Gastroesophageal sphincter (tissue), 4 donors: ENCODE results near the gene MCC. TPM values are rescaled to one million over a fixed set of nuclear protein-coding genes. Genes with fewer than 3 reads are reported as not detected.

ENCODE experiments used
- ATAC-seq: fragments of 150-250 bp; one replicate; pipeline ENCODE4 v1.9.1; 2016; ENCODE audit warnings: mild to moderate bottlenecking, moderate library complexity
- H3K27ac ChIP-seq, 4 donors: fragments of 200-600 bp; sonication (generic) in 3 of 4; 1 replicate in 3 of 4; 2 replicates in 1 of 4; pipeline ENCODE4 v1.5.1; 2016 to 2019
- H3K27me3 ChIP-seq: fragments of 200-600 bp; sonication (generic); one replicate; pipeline ENCODE4 v1.5.1; 2019
- H3K36me3 ChIP-seq, 2 donors: fragments of 200-600 bp; sonication (generic); one replicate each; pipeline ENCODE4 v1.5.1; 2019; ENCODE audit warnings: control low read depth in 1 of 2
- H3K4me1 ChIP-seq, 3 donors: fragments of 200-600 bp; sonication (generic); 1 replicate in 2 of 3; 2 replicates in 1 of 3; pipeline ENCODE4 v1.5.1; 2016 to 2019; ENCODE audit warnings: control low read depth in 2 of 3
- H3K4me3 ChIP-seq, 2 donors: fragments of 200-600 bp; sonication (generic); one replicate each; pipeline ENCODE4 v1.5.1; 2019; ENCODE audit warnings: mild to moderate bottlenecking in 1 of 2, moderate library complexity in 1 of 2
- H3K9me3 ChIP-seq, 3 donors: fragments of 200-600 bp; sonication (generic); one replicate each; pipeline ENCODE4 v1.5.1; 2017 to 2019; ENCODE audit warnings: control low read depth in 2 of 3
- CTCF ChIP-seq, 4 experiments: fragments of 200-600 bp in 2 of 4; fragments of 450-650 bp in 2 of 4; sonication (generic) in 1 of 4; IDR thresholded peaks; one replicate each; pipeline ENCODE4 v1.5.1; 2017 to 2019; ENCODE audit warnings: antibody characterized with exemption in 4 of 4, mild to moderate bottlenecking in 2 of 4, moderate library complexity in 2 of 4
- EP300 ChIP-seq: sonication (generic); formaldehyde crosslinking; IDR thresholded peaks from one replicate; pipeline ENCODE4 v1.6.1; 2017; ENCODE audit warnings: antibody characterized with exemption, mild to moderate bottlenecking
- POLR2A ChIP-seq, 2 donors: fragments of 450-650 bp; IDR thresholded peaks; one replicate each; pipeline ENCODE4 v1.6.1; 2017; ENCODE audit warnings: antibody characterized with exemption in 2 of 2, mild to moderate bottlenecking in 2 of 2, moderate library complexity in 1 of 2
- POLR2AphosphoS5 ChIP-seq: sonication (generic); formaldehyde crosslinking; IDR thresholded peaks from one replicate; pipeline ENCODE4 v1.6.1; 2017; ENCODE audit warnings: antibody characterized with exemption
- WGBS, 2 donors: methylation state at CpG; one replicate each; pipeline ENCODE4 v1.1.5; 2018; ENCODE audit warnings: low coverage in 1 of 2; 5-methylcytosine and 5-hydroxymethylcytosine counted together
- total RNA-seq, 4 donors: library from RNA; depleted of rRNA; stranded (reverse); fragments of >200 nt; gene quantifications; one replicate each; pipeline ENCODE4 v1.1.0, GENCODE V29; 2016

MCC gene
- total RNA-seq, 4 donors from 2014 or later = 20.5 to 28.7 (median 23.5) TPM

- no peak for ATAC-seq
- Histone ChIP-seq H3K4me1 (peaks cover 0 to 39% (median 0%) of the 10 kb centered on the region in 3 donors), H3K27ac (peak overlapping the region in 3 of 4 donors; percentile 86 to 89 (median 86)), H3K4me3 (peak overlapping the region; percentile 48 to 59), H3K36me3 (no peaks in the 10 kb centered on the region), H3K27me3 (no peaks in the 10 kb centered on the region), H3K9me3 (no peaks in the 10 kb centered on the region)
- TF ChIP-seq EP300 (no peak), POLR2AphosphoS5 (no peak), CTCF (IDR thresholded peaks at IDR 0.05) (no peak), POLR2A (IDR thresholded peaks at IDR 0.05) (no peak)
- WGBS, 2 donors = 14 to 22% methylated on average over 13 to 22 of the region's 23 CpGs
Observed at GRCh38 chr5:113293068-113293974, 194.9 kb downstream of the MCC start.

GRCh38 chr5:113292462-113292861 is 195.8 kb downstream of the MCC start:
- no peaks in the 10 kb centered on the region for H3K9me3 ChIP-seq
- peaks cover 0 to 39% (median 0%) of the 10 kb centered on the region in 3 donors for H3K4me1 ChIP-seq
- H3K4me3 ChIP-seq = peak overlapping the region in 1 of 2 donors; percentile 59
- 28 to 51% methylated on average over 2 to 3 of the region's 3 CpGs for WGBS, 2 donors
- no peaks in the 10 kb centered on the region for H3K36me3 ChIP-seq
- TF ChIP-seq CTCF (IDR thresholded peaks at IDR 0.05) (no peak), POLR2A (IDR thresholded peaks at IDR 0.05) (no peak), POLR2AphosphoS5 (no peak), EP300 (no peak)
- peak overlapping the region in 2 of 4 donors; percentile 86 to 89 for H3K27ac ChIP-seq
- no peak for ATAC-seq
- H3K27me3 ChIP-seq = no peaks in the 10 kb centered on the region

GRCh38 chr5:113283558-113283957 is 204.7 kb downstream of the MCC start:
- ATAC-seq = no peak
- no peaks in the 10 kb centered on the region for H3K9me3 ChIP-seq

GRCh38 chr5:113282472-113282871 is 205.8 kb downstream of the MCC start:
- Histone ChIP-seq H3K27ac (no peak overlapping the region), H3K4me1 (peaks cover 0 to 30% (median 6%) of the 10 kb centered on the region in 3 donors), H3K9me3 (no peaks in the 10 kb centered on the region), H3K4me3 (no peak overlapping the region), H3K27me3 (no peaks in the 10 kb centered on the region), H3K36me3 (no peaks in the 10 kb centered on the region)
- no peak for TF ChIP-seq POLR2AphosphoS5
- no peak for TF ChIP-seq CTCF (IDR thresholded peaks at IDR 0.05)
- TF ChIP-seq EP300 = no peak
- TF ChIP-seq POLR2A (IDR thresholded peaks at IDR 0.05) = no peak
- WGBS, 2 donors = 84 to 100% methylated on average over 1 to 2 of the region's 2 CpGs
- ATAC-seq = no peak

More at GRCh38 chr5:113283558-113283957, 204.7 kb downstream of the MCC start:
- H3K27me3 ChIP-seq = no peaks in the 10 kb centered on the region
- WGBS, 2 donors = 87 to 93% methylated on average over 3 of the region's 3 CpGs
- TF ChIP-seq EP300 = no peak
- no peak for TF ChIP-seq POLR2AphosphoS5
- no peak for TF ChIP-seq CTCF (IDR thresholded peaks at IDR 0.05)
- no peak for TF ChIP-seq POLR2A (IDR thresholded peaks at IDR 0.05)
- H3K4me1 ChIP-seq = peaks cover 0 to 30% (median 6%) of the 10 kb centered on the region in 3 donors
- no peak overlapping the region for H3K4me3 ChIP-seq
- no peaks in the 10 kb centered on the region for H3K36me3 ChIP-seq
- H3K27ac ChIP-seq = no peak overlapping the region
